ENCODE results near the gene TMEM143.
"Not testable (repeated sequence)": the region's sequence is repeated elsewhere in the genome, so short reads cannot be mapped to it uniquely, and the experiment has no call there.

The TMEM143 gene

DNA sequence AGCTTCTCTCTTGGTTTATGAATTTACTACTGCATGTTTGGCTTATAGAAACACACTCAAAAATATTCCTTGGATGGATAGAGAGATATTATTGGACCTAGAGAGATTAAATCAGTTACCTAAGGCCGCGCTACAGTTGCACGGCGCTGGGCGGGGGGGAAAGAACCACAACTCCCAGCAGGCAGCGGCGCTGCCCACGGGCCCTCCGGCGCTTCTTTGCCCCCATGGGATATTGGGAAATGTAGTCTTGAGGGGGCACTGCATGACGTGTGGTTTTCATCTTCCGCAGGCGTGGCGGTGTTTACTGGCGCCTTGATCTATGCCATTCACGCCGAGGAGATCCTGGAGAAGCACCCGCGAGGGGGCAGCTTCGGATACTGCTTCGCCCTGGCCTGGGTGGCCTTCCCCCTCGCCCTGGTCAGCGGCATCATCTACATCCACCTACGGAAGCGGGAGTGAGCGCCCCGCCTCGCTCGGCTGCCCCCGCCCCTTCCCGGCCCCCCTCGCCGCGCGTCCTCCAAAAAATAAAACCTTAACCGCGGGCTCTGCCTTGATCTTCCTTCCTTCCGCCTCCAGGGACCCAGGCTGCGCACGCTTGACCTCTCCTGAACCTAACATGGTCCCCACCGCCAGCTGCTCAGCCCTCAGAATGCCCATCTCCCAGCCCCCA, 33.6 kb downstream of the TMEM143 start:
- DNase-seq (ENCODE audit: low spot score) = peak; percentile 93

DNA sequence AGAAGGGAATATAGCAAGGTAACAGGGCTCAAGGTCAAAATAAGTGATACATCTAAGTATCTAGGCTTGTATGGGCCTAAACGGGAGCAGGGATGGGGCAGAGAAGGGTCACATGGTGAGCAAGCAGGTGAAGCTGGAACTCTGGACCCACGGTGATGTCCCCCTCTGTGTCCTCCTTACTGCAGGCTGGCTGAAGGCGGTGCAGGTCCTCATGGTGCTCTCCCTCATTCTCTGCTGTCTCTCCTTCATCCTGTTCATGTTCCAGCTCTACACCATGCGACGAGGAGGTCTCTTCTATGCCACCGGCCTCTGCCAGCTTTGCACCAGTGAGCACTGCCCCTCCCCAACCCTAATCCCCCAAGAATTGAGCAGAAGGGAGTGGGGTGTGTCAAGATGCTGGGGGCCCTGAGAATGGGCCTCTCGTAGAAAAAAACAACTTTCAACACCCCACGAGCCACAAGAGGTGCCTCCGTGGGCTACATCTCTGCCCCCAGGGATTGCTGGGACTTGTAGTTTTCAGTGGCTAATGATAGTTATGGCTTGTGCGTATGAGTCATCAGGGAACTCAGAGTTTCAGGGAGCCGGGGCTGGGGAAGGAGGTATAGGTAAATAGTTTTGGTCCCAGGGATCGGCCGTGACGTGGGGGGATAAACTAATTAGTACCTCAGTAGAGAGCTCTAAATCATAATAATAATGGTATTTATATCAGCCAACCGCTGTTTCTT, 34.4 kb downstream of the TMEM143 start:
- DNase-seq (ENCODE audit: low spot score) = peak; percentile 53

DNA sequence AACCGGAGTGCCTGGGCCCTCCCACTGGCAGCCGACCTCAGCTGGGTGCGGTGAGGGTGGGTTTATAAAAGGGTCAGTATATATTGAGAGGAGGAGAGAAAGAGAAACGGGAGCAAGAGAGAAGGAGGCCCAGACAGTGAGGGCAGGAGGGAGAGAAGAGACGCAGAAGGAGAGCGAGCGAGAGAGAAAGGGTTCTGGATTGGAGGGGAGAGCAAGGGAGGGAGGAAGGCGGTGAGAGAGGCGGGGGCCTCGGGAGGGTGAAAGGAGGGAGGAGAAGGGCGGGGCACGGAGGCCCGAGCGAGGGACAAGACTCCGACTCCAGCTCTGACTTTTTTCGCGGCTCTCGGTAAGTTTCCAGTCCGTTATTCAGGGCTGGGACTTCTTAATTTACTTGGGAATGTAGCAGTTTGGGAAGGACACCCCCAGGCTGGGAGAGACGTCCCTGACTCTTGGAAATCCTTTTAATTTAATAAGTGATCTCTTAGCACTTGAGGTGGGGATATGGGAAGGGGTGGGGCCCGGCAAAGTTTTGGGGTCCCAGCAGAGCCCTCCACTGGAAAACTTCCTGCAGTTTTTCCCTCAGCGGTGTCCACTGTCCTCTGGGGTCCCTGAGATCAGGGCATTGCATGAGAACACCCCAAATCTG, 38.4 kb downstream of the TMEM143 start, which contains the start of gene EMP3:
EMP3 (plus strand) TSS at position 288 of the 646 bp plus-strand sequence. CDS start 1,293 bp downstream, outside the sequence.
- peak; percentile 68 for DNase-seq (ENCODE audit: low spot score)

DNA sequence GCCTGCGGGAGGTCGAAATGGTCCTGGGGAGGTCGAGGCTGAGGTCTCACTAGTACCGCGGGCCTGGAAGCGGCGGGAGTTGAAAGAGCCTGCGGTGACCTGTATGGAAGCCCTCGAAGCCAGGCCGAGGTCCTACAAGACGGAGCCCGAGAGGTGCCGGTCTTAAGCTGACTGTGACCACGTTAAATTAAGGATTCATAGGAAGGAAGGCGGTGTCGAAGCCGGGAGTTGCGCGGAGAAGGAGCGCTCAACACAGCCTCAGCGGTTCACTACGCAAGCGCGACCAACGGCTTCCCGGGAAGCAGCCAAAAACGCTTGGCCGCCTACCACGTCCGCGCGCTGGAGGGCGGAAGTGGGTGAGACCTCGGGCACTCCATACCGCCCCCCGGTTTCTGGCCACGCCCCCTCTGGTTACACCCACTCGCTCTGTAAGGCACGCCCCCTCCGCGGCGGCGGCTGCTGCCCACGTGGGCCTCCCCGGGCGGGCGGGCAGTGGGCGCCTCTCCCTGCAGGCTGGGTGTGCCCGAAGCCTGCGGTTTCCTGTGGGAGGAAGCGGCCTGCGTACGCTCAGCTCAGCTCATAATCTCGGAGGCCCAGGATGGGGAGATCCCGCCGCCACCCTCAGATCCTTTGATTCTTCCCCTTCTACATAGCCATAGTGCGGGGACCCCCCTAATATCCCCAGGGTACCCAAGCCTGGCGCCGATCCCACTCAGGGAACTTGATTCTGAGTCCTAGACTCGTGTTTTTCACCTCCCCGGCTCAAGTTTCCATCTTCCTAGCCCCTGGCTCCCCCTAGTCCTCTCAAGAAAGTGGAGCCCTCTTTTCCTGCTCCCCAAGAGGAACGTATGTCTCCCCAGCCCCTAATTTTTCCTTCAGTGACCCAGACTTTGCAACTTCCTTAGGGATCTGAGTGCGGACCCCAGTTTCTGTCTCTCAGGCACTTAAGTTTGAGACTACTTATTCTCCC, 41.8 kb downstream of the TMEM143 start:
- DNase-seq (ENCODE audit: low spot score) = peak; percentile 97

DNA sequence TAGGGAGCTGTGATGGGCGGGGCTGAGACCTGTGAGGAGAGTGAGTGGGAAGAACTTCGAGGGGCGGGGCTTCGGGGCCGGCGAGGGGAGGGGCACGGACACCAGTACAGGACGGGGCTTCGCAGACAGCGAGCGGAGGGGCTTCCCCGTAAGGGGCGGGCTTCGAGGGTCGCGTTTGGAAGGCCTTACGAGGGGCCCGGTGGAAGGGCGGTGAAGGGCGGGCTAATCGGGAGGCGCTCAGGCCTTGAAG, 42.4 kb downstream of the TMEM143 start:
- DNase-seq (ENCODE audit: low spot score) = peak; percentile 95

DNA sequence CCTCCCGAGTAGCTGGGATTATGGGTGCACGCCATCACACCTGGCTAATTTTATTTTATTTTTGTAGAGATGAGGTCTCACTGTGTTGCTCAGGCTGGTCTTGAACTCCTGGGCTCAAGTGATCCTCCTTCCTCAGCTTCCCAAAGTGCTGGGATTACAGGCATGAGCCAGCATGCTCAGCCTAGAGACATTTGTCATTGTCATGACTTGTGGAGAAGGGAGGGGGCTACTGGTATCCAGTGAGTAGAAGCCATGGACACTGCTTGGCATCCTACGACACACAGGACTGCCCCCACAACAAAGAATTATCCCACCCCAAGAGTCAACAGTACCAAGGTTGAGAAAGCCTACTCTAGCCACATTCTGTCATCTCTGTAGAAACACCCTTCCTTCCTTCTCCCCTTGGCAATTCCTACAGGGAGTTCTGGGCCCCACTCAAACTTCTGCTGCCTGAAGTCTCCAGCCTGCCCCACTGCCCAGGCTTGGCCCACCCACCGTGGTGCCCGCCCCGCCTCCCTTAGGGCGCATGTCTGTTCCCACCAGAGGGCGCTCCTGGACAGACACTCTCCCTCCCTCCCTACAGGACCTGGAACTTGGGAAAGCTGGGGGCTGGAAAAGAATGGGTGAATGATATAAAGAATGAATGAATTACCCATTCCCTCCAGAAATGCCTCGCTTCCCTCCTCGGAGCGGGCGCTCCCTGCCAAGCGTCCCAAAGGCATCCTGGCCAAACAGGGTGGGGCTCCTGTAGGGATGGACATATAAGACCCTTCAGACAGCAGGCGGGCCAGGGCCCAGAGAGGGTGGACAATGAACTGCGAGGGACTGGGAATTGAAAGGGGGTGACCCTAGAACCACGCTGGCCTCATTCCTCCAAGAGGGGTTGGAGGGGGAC, 43.8 kb downstream of the TMEM143 start:
- peak; percentile 82 for DNase-seq (ENCODE audit: low spot score)

DNA sequence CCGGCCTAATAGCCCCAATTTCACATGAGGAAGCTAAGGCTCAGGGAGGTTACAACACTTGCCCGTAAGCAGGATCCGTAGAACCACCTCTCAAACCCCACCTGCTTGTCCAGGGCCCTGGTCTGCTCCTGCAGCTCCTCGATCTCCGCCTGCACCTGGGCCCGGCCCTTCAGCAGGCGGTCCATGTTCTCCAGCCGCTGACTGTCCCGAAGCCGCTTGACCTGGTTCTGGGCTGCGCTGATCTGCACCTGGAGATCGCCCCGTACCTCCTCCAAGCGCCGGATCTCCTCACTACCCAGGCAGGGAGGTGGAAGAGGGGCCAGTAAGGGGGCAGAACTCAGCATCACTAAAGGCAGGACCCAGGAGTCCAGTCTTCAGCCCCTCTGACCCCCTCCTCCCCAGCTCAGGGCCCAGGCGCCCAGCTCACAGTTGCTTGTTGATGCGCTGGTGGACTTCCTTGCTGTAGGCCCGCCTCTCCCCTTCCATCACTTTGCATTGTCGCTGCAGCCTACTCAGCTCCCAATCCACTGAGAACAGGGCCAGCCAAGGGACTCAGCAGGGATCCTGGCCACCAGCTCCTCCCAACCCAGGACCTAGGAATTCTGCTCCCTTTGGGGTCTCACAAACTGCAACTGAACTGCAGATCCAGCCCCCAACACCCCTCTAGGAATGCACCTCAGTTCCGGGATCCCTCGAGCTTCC, 45.3 kb downstream of the TMEM143 start:
- no peak for DNase-seq (ENCODE audit: low spot score)

DNA sequence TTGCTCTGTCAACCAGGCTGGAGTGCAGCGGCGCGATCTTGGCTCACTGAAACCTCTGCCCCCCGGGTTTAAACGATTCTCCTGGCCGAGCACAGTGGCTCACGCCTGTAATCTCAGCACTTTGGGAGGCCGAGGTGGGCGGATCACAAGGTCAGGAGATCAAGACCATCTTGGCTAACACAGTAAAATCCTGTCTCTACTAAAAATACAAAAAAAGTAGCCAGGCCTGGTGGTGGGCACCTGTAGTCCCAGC, 46.1 kb downstream of the TMEM143 start:
- DNase-seq (ENCODE audit: low spot score) = not testable (repeated sequence)

DNA sequence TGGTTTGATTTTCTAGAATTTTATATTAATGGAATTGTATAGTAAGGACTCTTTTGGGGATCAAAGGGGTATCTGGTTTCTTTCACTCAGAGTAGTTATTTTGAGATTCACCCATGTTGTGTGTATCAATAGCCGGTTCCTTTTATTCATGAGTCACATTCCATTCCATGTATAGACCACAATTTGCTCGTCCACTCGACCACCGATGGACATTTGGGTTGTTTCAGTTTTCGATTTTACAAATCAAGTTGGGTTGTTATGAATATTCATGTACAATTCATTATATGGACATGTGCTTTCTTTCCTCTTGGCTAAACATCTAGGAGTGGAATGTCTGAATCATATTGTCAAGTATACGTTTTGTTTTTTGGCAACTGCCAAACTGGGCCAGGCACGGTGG, 48.0 kb downstream of the TMEM143 start:
- no peak for DNase-seq (ENCODE audit: low spot score)

DNA sequence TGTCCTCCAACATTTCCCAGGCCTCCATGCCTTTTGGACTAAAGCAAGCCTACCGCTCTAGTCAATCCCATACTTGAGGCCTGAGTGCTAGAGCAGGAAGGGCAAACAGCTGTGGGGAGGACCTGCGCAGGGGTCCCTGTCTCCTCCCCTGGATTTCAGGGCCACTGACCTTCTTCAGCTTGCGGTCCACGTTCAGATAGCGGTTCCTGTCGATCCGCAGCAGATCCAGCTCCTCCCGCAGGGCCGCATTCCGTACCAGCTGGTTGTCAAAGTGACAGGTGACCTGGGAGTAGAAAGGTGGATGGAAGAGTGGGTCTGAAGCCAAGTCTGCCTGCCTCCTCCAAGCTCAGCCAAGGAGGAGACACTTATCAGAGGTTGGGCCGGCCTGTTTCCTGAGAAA, 52.4 kb downstream of the TMEM143 start:
- DNase-seq (ENCODE audit: low spot score) = no peak

DNA sequence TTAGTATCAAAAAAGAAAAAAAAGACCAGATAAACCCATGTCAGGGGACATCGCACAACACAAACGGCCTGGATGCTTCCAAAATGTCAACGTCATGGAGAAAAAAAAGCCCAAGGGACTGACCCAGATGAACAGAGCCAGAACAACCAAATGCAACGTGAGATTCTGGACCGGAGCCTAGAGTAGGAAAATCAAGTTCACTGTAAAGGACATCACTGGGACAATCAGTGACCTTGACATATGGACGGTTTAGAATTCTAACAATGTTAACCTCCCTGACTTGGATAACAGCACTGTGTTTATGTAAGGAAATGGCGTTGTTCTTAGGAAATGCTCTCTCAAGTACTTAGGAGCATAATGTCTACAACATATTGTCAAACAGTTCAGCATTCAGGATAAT, 53.5 kb downstream of the TMEM143 start:
- no peak for DNase-seq (ENCODE audit: low spot score)

DNA sequence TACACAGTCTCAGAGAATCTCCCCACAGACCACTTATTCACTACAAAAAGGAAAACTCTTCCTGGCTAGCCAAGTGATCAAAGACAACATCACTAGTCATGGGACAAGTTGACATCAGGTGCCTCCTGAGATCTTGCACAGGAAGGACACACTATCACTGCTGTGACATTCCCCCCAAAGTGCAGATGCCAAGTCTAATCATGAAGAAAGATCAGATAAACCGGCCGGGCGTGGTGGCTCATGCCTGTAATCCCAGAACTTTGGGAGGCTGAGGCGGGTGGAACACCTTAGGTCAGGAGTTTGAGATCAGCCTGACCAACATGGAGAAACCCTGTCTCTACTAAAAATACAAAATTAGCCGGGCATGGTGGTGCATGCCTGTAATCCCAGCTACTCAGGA, 54.0 kb downstream of the TMEM143 start:
- not testable (repeated sequence) for DNase-seq (ENCODE audit: low spot score)

DNA sequence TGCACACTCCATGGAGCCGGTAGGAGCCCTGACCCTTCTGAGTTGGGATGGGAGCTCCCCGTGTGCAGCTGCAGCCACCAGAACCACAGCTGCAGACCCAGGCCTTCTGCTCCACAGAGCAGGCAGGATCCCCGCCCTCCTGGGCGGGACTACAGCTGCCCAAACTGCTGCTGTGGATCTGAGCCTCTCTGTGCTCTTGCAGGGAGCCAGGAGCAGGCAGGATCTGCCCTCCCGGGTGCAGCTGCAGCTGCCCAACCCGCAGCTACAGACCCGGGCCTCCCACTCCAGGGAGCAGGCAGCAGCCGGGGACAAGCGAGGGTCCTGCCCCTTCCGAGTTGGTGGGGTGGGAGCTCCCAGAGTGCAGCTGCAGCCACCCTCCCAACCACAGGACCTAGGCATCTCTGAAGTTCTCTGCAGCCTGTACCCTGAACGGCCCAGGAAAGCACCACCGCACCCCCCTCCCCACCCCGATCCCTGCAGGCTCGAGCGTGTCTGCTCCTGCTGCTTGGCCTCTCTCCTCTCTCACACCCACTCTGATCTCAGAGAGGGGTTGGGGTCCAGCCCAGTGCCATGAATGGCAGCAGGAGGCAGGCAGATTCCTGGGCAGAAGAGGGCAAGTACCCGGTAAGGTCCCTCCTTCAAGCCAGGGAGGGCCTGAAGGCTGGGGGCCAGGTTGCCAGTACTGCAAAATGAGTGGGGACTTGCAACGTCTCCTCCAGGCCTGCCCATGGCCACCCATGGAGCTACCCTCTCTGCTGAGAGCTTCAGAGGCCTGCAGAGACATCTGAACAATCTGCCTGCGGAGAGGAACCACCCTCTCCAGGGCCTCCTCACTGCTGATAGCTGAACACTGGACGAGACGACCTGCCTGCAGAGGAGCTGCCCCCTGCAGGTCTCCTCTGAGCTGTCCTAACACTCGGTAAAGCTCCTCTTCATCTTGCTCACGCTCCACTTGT, 54.8 kb downstream of the TMEM143 start:
- DNase-seq (ENCODE audit: low spot score) = no peak

DNA sequence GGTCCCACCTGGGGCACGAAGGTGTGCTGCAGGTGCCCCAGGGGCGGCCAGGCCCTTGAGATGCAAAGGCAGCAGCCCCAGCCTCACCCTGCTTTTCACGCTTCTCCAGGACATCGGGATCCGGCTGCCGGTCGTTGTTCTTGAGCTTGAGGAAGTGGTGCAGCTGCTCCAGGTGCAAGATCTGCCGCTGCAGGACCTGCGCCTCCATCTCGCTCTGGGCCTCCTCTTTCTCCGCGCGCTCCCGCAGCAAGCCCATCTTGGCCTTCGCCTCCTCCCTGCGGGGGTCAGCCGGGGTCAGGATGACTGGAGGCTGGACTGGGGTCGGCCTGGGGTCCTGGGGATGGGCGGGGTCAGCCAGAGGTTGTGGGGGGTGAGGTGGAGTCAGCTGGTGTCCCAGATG, 59.9 kb downstream of the TMEM143 start:
- no peak for DNase-seq (ENCODE audit: low spot score)

DNA sequence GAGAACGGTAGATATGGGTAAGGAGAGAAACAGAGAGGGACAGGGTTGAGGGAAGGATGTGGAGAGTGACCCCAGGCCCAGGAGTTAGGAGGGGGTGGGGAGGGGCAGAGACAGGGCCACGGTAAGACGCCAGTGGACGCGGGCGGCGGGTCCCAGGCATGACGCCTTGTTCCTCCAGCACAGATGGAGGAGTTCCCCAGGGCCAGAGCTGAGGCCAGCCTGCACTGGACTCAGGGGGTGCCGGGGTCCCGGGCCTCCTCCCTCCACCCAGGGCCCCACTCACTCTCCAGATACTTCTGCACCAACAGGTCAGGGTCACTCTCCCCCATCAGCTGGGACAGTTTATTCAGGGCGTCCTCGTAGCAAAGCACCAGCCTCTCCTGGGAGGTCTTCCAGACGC, 60.4 kb downstream of the TMEM143 start:
- DNase-seq (ENCODE audit: low spot score) = no peak

DNA sequence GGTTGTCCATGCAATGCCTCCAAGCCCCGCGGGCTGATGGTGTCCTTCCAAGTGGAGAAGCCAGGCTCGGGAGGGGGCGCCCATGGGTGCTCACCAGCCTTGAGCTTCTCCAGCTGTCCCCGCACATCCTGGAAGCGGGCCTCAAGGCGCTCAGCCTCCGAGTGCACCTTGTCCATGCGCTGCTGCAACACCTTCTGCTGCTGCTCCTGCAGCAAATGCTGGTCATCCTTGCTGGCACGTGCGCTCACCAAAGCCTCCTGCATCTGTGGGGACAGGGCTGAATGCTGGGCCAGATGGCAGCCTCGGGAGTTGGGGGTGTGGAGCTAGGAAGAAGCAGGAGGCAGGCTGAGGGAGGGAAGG, 61.2 kb downstream of the TMEM143 start:
- no peak for DNase-seq (ENCODE audit: low spot score)

DNA sequence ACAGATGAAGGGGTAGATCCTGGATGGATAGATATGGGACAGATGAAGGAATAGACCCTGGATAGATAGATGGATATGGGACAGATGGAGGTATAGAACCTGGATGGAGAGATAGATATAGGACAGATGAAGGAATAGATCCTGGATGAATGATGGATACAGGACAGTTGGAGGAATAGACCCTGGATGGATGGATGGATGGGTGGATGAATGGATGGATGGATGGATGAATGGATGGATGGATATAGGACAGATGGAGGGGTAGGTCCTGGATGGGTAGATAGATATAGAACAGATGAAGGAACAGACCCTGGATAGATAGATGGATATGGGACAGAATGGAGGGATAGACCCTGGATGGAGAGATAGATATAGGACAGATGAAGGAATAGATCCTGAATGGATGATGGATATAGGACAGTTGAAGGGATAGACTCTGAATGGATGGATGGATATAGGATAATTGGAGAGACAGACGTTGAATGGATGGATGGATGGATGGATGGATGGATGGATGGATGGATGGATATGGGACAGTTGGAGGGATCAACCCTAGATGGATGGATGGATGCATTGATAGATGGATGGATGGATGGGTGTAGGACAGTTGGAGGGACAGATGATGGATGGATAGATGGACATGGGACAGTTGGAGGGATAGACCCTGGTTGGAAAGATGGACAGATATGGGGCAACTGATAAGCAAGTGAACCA, 61.7 kb downstream of the TMEM143 start:
- no peak for DNase-seq (ENCODE audit: low spot score)

DNA sequence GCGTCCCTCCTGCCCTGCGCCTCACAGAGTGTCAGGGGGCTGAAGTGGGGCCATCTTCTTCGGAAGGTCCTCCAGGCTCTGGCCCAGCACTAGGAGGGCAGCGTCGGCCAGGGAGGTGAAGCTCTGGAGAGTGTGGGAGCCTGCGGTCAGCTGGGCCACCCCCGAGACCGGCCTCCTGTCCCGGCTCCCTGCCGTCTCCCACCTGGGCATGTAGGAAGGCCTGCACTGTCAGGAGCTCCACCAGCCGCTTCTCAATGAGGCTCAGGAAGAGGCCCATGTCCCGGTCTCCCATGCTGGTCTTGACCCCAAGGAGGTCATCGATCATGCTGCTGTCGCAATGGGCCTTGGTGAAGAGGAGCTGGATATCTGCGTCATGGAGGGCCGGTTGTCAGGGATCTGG, 65.8 kb downstream of the TMEM143 start:
- DNase-seq (ENCODE audit: low spot score) = no peak

Data from hematopoietic multipotent progenitor cell treated with erythropoietin and hydrocortisone succinate and interleukin-3 and kit ligand, for 15 days (in vitro differentiated cells).